M059J (cell line): ENCODE results near the gene NR3C2. TPM values are rescaled to one million over a fixed set of nuclear protein-coding genes. Genes with fewer than 3 reads are reported as not detected.
"Not testable (repeated sequence)": the region's sequence is repeated elsewhere in the genome, so short reads cannot be mapped to it uniquely, and the experiment has no call there.

ENCODE experiments used
- DNase-seq: peaks from one replicate; pipeline ENCODE4 v3.0.0-alpha.2; 2012; ENCODE audit warnings: low read depth
- total RNA-seq: library from RNA; depleted of rRNA; stranded (reverse); fragments of >200 nt; shearing (Covaris generic); gene quantifications from 2 replicates; pipeline ENCODE4 v1.2.3, GENCODE V29; 2014

The NR3C2 gene
- total RNA-seq, 1 experiment from 2014 or later: 0.15 TPM

DNA sequence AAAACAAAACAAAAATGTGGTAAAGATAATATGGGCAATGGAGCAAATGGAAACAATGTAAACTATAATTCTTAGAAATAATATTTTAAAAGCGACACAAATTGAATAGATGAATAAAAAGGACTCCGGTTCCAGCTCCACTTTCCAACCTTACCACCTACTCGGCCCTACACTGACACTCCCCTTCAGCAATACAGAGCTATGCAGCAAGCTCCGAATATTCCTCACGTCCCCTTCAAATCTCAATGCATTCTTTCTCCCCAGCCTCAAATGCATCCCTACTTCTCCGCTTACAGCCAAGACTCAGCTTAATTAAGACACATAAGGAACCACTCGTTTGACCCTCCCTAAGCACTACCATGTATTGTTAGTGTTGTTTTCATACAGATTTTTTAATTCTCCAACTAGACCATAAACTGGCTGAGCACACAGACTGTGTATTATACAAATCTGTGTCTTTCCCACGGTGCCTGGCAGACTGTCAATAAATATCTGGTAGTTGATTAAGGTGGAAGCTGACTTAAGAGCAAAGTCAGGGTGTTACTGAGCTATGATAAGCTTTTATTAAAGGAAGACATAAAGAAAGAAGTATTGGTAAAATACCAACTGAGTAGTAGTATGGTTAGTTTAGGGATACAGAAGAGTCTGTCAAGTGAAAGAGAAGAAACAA is 219.1 kb downstream of the NR3C2 start:
- no peak for DNase-seq

DNA sequence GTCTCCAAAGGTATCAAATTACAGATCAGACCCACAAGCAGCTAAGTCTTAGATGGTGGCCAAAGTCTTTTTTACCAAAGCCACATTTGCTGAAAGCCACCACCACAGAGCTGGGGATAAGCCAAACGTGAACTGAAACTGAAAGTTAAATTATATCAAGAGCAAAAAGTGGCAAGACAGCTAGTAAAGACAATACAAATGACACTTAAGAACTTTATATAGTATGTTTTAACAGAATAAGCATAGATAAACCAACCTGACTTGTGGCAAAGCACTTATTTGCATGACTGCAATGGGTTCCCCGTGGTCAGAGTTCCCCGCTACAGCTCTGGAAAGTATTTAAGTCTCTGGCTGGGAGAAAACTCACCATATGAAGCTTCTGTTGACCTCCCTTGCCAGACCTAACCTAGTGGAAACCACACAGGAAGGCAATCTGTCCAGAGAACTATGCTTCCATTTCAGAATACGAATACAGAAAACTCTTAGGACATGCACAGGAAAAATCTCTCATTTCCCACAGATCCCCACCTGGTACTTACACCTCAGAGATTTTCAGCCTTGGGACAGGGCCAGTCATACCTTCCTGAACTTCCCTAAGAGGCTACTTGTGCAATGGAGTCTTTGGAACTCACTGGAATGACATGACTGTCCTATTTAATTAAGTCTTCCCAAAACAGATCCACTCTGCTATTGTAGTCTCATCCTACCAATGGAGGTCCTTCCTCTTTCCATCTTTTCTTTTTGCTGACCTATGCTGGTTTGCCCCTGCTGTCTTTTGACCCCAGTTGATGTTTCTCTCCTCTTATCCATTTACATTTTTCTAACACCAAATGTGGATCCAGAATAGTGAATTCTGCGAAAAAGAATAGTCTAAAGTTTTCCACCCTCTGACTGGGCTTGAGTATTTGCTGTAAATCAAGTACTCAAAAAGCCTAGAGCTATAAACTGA is 225.1 kb downstream of the NR3C2 start:
- peak; percentile 53 for DNase-seq

DNA sequence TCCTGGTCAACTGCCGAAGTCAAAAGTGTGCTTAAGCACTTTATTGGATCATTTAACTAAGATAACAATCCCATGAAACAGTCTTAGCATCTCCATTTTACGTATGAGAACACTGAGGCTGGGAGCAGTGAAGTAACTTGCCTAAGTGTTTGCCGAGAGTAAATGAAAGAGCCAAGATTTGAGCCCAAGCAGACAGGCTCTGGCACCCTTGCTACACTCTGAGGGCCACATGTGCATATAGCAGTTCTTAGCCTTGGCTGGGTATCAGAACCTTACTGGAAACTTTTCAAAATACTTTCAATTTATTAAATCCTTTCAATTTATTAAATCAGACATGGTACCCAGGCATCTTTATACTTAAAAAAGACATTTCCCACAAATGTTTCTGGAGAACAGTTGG is 225.9 kb downstream of the NR3C2 start:
- DNase-seq: no peak

DNA sequence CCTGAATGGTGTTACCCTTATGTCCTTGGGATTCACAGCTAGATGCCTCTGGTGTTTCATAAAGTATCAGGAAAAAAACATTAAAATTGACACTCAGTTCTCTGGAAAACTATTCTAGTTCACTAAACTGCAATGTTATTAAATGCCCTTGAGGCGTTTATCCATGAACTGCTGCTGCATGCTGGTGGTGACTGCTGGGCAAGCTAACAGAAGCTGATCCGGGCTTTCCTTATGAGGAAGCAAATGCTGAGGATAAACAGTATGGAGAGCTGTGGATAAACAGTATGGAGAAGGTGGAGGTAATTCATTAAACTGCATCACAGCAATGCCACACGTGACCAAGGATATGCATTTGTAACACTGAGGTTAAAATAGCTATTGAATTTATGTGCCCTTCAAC is 227.0 kb downstream of the NR3C2 start:
- DNase-seq: peak; percentile 14

DNA sequence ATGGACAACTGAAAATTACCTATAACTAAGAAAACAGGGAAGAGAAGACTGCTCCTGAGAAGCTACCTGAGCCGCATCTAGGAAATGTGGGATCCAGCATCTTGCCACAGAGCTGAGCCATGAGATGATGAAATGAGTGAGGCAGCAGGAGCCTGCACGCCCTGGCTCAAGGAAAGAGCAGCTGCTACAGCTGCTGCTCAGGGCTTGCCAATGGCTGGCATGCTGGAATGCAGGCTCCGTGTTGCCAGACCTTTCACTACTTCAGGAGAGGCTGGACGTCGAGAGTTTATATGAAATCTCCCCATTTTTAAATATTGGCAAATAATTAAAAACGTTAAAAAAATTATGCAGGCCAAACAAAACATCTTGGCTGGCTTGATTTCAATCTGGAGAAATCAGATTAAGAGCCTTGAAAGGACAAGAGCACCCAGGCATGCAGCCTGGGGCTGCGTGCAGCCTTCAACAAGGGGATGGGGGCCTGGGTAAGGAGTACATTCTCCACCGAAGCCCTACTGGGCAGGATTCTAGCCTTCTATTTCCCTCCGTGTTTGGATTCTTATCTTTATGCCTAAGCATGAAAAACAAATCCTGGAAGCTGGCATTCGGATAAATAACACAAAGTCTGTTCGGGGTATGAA is 227.6 kb downstream of the NR3C2 start:
- no peak for DNase-seq

DNA sequence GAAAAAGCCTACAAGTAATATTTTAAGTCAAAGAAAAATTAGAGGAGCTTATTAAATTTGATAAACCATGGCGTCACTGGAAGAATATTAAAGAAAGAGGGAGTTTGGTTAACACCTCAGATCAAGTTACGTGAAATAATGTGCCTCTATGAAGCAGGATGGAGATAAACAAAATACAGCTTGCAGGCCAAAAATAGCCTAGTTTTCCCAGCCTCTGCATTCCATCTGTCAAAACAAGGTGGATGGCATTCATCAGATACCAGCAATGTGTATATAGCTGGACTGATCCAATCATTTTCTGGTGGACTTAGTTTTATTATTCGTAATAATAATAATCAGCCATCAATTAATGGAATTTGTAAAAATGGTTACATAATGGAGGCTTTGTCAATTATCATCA is 230.7 kb downstream of the NR3C2 start:
- no peak for DNase-seq

DNA sequence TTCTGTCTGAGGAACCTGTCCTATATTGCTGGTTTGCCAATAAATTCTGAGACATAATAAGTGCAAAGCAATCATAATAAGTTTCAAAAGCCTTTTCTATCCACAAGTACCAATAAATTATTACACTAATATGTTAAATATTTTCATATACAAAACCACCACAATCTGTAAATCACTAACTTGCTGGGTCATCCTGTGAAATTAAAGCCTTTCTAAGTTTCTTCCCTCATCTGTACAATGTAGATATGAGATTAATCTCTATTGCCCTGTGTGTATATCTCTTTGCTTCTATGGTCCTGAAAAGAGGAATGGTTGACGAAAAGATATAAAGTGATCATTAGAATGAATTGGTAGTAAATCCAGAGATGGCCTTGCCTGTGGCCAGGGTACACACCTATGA is 231.6 kb downstream of the NR3C2 start:
- DNase-seq: no peak

DNA sequence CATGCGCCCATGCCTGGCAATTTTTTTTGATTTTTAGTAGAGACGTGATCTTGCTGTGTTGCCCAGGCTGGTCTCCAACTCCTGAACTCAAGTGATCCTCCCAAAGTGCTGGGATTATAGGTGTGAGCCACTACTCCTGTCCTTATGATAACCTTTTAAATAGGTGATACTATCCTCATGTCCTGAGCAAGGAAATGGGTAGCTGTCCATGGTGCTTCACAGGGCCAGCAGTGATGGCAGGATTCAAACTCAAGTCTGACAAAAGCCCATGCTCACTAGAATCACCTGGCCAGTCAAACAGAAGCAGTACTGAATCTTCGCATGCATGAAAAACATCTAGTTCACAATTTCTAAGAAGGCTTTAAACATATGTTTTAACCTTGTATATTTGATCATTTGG is 235.1 kb downstream of the NR3C2 start:
- no peak for DNase-seq

DNA sequence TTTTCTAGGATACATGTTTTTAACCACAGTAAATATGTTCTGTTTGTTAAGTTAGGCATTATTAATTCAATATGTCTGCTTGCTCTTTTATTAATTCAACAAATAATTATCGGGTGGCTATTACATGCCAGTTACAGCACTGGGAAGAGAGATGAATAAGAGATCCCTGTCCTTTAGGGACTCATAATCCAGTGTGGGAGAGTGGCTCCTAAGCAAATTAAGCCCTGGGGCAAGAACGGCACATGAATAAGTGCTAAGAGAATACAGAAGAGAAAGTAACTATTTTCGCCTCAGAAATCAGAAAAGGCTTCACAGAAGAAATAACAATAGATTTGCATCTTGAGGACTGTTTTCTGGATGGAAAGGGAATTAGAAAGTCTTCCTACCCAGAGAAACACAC is 236.7 kb downstream of the NR3C2 start:
- no peak for DNase-seq

DNA sequence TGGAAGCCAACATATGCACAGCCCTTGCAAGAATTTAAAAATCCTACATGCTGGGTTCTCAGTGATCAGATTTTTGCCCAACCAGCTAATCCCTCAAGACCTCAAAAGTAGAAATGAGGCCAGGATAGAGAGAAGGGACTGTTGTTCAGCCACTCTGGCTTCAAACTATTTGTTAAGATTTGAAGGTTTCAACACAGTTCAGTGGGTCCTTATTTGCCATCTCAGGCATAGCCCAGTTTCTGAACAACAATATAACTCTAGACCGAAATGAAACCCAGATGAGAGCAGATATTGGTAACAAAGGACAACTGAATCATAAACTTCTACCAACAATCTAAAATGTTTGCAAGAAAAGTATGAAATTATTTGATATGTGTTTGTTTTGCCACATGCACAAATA is 237.3 kb downstream of the NR3C2 start:
- no peak for DNase-seq

DNA sequence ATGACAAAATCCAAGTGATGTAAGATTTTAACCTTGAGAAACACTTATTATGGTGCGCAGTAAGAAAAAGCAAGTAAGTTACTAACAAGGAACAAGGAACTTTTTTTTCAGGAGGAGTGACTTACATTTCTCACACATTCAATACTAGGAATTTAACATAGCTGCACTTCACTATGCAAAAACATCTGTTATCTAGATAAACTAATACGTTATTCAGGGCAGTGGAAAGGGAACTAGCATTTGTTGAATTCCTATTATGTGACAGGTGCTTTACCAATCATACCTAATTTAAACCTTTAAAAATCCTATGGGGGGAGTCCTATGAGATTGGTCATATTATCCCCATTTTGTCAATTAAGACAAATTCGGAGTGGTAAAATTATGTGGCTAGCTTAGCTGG is 238.0 kb downstream of the NR3C2 start:
- DNase-seq: no peak

DNA sequence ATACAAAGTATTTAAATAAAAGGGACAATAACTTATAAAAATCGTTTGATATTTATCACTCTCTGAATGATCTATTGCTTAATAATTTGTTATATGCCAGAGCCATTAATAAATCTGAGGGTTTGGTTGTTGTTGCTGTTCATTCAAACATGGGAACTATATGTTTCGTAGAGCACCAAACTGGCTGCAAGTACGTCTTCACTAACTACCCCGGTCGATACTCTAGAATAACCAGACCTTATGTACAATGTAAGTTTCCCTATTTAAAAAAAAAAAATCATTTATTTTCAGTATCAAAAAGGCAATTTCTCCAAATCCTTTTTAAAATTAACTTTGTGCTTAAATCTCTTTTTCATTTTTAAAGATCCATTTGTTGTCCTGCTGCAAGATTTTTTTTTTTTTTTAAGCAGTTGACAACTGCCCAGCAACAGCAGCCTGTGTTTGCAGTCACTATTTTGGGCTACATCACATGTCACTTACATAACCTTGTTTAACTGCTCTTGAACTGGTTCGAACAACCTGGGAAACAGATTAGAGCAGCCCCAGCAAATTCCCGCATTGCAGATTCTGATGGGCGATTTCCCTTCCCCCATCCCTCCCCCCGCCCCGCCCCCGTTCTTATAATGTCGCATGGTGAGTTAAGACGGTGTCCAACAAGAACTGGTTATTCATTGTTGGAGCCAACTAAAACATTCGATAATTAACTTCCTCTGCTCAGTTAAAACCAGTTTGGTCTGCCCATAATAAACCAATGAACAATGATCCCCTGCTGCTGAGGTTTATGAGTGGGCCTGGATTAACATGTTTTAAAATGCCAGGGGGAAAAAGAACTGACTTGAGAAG is 238.9 kb downstream of the NR3C2 start:
- no peak for DNase-seq

DNA sequence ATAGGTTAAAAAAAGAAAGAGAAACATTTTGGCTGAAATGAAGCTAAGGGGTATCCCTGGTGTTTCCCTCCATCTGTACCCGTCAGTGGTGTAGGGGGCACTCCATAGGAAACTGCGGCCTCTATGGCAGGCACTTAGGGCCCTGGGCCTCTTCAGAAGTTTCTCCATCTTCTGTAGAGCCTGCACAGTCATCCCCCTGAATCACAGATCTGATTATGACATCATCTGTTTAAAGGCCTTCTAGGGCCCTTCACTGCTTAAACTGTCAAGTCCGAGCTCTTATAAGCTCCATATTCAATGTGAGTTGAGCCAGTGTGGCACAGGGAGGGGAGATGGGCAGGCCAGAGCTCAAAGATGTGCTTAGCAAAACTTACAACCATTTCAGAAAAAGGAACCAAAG is 241.3 kb downstream of the NR3C2 start:
- no peak for DNase-seq

DNA sequence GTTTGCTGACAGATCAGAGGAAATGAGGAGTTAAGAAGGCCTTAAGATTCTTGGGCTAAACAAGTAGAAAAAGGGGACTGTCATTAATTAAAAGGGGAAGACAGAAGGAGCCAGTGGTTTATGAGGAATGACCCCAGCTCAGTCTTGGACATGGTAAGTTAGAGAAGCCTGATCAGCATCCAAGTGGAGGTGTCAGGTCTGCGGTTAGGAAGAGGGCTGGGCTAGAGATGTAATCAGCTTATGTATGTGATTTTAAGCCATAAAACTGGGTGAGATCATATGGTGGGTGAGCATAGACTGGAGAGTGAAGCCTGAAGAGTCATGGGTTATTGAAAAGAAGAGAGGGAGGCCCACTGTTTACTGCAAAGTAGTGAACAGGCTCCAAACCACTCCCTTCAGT is 246.1 kb downstream of the NR3C2 start:
- DNase-seq: peak; percentile 46

DNA sequence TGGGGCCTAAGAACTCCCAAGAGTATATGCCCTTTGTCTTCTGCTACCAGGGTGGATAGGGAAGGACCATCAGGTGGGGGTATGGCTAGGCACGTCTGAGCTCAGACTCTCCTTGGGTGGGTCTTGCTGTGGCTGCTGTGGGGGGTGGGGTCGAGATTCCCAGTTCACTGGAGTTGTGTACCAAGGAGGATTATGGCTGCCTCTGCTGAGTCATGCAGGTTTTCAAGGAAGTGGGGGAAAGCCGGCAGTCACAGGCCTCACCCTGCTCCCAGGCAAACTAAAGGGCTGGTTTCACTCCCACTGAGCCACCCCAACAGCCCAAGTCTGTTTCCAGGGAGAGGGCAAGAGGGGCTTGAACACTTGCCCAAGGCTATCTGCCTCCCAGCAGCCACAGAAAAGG is 249.7 kb downstream of the NR3C2 start:
- no peak for DNase-seq

DNA sequence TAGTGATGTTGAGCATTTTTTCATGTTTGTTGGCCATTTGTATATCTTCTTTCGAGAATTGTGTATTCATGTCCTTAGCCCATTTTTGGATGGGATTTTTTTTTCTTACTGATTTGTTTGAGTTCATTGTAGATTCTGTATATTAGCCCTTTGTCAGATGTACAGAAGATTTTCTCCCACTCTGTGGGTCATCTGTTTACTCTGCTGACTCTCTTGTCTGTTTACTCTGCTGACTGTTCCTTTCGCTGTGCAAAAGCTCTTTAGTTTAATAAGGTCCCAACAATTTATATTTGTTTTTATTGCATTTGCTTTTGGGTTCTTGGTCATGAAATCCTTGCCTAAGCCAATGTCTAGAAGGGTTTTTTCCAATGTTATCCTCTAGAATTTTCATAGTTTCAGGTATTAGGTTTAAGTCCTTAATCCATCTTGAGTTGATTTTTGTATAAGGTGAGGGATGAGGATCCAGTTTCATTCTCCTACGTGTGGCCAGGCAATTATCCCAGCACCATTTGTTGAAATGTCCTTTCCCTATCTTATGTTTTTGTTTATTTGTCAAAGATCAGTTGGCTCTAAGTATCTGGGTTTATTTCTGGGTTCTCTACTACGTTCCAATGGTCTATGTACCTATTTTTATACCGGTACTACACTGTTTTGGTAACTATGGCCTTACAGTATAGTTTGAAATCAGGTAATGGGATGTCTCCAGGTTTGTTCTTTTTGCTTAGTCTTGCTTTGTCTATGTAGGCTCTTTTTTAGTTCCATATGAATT is 254.6 kb downstream of the NR3C2 start:
- not testable (repeated sequence) for DNase-seq

DNA sequence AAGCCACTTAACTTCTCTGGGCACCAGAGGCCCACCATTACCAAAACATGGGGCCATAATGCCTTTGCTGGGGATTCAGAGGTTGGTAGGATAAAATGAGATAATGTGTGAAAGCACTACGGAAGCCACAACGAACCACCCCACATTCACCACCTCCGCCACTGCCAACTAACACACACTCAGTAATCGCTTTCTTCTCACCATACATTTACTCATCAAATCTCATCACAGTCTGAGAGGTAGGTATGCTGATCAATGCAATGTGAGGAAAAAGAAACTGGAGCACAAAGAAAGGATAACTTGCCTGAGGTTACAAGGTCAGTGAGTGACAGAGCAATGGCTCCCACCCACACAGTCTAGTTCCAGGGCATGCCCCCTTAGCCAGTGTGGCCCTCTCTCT is 257.3 kb downstream of the NR3C2 start:
- DNase-seq: no peak

DNA sequence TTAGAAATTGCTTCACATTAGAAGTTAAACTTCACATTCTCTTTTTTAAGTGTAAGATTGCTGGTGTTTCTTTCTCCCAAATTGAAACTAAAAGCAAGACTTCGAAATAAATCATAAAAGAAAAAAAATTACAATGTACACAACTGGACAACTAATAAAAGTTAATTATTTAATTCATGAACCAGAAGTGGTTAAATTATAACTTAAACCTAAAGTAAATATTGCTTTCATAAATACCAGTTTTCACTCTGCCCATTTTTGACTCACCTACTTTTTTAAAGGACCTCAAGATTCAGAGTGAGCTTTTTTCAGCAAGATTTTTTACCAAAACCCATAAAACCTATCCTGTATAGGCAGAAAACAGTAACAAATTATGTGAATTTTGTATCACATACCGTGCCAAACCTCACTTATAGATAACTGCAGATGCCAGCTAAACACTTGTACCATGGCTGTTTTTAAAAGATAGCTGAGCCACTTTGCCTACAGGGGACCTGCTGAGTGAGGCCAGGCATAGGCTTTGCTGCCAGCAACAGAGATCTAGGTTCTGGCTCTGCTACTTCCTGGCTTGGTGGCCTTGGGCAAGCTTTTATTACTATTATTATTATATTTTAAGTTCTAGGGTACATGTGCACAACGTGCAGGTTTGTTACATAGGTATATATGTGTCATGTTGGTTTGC is 259.8 kb downstream of the NR3C2 start:
- no peak for DNase-seq

DNA sequence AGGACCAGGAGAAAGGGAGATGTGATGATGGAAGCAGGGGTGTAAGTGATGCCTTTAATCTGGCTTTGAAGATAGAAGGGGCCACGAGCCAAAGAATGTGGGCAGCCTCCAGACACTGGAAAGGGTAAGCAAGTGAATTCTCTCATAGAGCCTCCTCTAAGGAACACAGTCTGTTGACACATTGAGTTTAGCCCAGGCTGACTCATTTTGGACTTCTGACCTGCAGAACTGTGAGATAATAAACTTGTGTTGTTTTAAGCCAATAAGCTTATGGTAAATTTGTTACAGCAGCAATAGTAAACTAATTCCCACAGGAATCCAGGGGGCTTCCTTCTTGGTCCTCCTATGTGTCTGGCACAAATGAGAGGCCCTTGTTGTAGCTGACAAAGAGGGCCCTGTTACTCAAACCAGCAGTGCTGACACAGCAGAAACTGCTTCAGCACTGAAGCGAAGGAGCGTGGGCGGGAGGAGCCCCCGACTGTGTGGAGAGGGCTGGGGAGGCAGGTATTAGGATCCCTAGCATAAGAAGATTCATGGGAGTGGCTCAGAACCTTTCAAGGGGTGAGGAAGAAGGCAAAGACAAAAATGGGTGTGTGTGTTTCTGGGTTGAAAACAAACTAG is 268.7 kb downstream of the NR3C2 start:
- no peak for DNase-seq

DNA sequence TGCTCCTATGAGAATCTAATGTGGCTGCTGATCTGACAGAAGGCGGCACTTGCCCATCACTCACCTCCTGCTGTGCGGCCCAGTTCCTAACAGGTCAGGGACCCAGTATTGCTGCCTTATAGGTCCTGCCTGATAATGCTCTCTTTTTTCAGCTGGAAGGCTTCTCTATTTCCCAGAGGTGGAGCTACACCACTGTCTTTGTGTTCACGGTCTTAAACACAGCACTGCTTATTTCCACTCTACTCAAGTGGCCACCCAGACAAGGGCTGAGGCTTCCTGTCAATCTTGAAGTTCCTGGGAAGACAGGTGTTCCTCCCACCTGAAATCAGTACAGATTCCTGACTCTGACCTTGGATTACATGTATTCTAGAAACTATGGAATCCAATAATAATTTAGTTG is 270.6 kb downstream of the NR3C2 start:
- no peak for DNase-seq
